GM19468 (cell line): Measurements from ENCODE around the gene NME7.
"Not testable (repeated sequence)": the region's sequence is repeated elsewhere in the genome, so short reads cannot be mapped to it uniquely, and the experiment has no call there.

Experiments used
- ATAC-seq: cut with Tn5 transposase; IDR thresholded peaks from one replicate; pipeline ENCODE4 v1.9.1; 2021; ENCODE audit warnings: mild to moderate bottlenecking, moderate library complexity, moderate number of reproducible peaks; ENCODE audit not compliant: unreplicated experiment; ENCODE audit errors: extremely low read depth

NME7 gene

DNA sequence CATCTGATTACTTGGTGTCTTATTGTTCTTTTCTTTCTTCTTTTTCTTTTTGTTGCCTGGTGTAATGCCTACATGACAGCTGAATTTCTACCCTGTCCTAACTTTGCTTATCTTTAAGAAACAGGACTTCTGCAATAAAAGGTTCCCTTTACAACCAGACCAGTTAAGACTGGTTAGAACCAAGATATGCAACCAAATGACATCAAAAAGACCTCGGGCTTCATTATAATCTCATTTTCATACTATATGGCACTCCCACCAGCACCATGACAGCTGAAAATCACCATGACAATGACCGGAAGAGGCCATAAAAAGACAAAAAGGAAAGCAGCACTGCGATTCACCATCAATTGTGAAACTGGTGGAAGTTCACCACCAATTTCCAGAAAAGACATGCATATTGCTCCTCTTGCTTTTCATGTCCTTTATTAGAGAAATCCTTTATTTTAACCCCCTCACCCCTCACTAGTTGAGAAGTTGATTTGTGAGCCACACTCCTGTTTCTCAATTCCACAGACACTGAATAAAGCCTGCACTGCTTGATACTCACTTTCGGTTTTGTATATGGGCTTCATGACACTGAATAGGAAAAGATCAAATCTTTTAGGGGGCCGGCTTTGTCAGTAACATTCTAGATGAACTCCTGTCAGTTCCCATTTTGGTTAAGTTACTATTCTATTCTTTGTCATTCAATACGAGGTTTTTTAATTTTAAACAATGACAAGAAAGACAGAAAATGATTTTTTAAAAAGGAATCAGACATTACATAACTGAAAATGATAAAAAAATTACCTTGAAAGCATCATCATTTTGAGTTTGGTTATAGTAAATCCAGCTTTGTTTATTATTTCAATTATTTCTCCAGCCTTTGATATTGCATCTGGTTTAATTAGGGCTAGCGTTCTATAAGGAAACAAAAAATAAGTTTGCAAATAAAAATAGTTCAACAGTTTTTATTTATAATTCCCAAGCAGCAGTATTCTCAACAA is 58.1 kb downstream of the NME7 start:
- no peak for ATAC-seq

DNA sequence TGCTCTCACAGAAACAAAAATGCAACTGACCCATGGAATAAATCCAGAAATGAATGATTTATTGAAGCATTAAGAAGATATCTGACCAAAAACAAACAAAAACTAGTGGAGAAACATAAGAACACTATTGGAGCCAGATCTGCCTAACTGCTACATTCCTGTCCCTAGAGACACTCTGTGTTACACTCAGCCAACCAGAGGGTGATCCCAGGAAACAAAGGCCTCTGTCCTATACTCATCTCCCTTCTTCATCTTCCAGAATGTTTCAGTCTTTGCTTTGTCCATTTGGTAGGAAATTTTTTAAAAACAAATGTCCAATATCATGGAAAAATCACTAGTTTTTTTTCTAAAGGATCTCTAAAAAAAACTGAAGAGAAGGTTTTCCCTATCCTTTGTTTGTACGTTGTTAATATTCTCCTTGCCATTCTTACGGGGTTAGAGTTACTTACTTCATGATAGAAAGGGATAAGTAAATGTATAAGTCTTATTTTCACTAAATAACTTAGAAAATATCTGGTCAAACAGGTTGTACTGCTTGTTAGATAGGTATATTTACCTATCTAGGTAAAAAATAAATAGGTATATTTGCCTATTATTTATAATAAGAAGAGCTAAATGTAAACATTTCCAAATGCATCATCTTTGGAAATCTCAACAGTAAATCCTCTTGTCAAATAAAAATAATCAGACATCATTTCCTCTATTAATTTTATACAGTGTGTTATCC is 59.1 kb downstream of the NME7 start:
- no peak for ATAC-seq

DNA sequence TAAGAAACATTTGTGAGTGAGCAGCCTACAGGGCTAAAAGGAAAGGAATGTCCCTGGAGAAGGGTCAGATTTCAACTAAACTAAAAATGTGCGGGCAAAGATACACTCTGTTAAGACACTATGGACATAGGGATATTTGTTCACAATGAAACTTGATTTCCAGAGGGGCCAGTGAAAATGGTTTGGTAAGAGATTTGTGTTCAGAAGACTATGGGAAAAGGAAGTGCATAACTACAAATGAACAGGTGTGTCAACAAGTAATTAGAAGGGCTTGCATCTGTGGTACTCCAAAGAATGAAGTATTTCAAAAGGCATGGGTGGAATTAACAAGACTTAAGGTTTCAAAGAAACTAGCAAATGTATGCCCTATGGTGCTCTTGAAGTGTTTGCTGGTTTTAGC is 60.4 kb downstream of the NME7 start:
- ATAC-seq = no peak

DNA sequence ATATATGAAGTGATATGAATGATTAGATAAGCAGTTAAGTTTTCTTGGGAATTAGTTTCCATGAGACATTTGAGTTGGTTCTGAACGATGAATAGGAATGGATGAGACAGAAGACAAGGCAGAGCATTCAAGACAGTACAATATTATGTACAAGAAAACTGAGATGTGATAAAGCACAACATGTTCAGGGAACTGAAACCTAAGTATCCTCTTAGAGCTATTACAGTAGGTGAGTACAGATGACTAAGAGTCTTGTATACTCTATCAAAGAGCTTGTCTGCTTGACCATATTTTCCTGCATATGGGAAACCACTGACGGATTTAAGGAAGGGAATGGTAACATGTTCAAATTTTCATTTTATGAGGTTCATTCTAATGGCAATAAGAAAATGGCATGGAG is 61.6 kb downstream of the NME7 start:
- ATAC-seq = no peak

GRCh38 chr1:169305356-169305755 is 62.2 kb downstream of the NME7 start:
- ATAC-seq = no peak

DNA sequence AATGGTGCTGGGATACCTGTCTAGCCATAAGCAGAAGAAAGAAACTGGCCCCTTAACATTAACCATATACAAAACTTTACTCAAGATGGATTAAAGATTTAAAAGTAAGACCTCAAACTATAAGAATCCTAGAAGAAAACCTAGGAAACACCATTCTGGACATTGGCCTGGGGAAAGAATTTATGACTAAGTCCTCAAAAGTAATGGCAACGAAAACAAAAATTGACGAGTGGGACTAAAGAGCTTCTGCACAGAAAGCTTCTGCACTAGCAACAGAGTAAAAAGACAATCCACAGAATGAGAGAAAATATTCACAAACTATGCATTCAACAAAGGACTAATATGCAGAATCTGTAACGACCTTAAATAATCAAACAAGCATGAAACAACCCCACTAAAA is 66.7 kb downstream of the NME7 start:
- ATAC-seq = no peak

DNA sequence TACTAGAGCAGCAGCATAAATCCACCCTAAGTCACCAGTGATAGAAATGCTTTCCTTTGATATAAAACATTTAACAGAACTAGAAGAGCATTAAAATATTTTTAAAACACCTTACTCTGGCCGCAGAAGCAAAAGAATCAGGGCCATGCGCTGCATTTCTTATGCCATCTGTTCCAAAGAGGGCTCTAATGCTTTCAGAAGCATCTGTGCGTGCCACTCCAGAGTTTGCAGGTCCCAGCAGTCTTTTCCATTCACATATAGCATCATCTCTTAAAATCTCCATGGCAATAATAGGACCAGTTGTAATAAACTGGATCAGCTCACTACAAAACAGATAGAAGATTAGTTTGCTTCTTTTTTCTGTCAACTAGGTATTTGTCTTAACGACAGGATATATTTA is 69.2 kb downstream of the NME7 start:
- ATAC-seq = no peak

GRCh38 chr1:169295846-169296245 is 71.8 kb downstream of the NME7 start:
- no peak for ATAC-seq

GRCh38 chr1:169295425-169295824 is 72.2 kb downstream of the NME7 start:
- ATAC-seq = no peak

DNA sequence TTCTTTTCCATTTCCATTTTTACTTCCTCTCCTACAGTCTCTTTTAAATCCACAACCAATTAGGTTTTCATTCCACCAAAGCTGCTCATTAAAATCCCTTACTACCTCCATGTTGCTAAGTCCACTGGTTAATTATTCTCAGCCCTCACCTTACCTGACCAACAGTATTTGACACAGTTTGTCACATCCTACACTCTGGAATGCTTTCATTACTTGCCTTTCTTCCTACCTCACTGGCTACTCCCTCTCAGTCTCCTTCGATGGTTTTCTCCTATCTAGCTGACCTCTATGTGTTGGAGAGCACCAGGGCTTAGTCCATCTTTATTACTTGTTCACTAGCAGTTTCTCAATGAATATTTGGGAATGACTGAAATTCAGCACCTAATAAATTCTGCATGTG is 78.6 kb downstream of the NME7 start:
- no peak for ATAC-seq

DNA sequence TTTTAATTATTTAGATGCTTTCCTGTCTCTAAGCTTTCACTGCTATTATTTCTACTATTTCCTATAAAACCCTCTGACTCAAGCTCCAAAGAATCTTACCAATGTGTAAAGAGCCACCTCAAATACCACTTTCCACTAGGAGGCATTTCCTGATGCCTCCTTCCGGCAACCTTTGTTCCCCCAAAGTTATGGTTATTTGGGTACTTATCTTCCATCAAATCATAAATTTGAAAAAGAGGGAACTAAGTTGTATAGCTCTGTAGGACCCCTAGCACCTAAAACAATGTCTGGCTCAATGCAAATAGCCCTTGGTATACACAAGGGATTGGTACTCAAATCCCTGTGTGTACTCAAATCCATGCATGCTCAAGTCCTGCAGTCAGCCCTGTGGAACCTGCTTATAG is 79.6 kb downstream of the NME7 start:
- no peak for ATAC-seq

DNA sequence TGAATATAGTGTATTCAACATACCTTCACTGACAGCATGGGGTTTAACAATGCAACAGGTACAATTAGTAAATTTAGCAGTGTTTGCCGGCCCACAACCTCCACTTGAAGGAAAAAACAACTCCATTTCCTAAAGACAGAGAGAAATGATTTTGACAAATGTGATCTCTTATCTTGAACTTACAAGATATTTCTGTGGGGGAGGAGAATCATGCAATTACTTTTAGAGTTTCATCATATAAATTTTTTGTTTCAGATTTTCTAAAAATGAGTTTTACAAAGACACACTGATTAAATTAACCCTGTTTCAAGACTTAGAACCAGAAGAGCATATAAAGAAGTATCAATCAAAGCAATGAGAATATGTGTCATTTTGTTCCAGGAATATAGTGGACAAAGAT is 80.3 kb downstream of the NME7 start:
- no peak for ATAC-seq

GRCh38 chr1:169281562-169281961 is 86.0 kb downstream of the NME7 start:
- ATAC-seq = not testable (repeated sequence)

DNA sequence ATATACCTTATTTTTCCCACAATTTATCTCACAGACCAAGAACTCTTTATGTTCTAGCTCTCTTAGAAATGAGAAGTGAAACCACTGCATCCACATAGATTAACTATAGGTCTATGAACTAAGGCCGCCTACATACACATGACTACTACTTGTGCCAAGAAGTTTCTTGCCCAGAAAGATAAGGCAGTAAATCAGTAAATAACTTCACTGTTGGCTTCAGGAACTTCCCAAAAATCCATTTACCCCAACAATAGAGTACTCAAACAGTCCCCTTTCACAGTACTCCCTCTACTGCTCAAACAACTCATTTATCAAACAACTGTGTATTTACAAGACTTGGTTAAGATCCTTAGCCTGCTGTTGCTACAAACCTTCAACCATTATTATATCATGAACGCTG is 96.5 kb downstream of the NME7 start:
- no peak for ATAC-seq

- no peak for ATAC-seq
Measured at GRCh38 chr1:169266133-169266532, 101.5 kb downstream of the NME7 start.

DNA sequence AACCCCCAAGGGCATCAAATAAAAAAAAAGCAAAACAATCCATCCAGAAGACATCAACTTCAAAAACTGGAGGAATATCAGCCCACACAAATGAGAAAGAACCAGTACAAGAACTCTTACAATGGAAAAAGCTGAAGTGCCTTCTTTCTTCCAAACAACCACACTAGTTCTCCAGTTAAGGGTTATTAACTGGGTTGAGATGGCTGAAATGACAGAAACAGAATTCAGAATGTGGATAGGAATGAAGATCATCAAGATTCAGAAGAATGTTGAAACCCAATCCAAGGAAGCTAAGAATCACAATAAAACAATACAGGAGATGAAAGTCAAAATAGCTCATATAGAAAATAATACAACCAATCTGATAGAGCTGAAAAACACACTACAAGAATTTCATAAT is 104.5 kb downstream of the NME7 start:
- no peak for ATAC-seq

DNA sequence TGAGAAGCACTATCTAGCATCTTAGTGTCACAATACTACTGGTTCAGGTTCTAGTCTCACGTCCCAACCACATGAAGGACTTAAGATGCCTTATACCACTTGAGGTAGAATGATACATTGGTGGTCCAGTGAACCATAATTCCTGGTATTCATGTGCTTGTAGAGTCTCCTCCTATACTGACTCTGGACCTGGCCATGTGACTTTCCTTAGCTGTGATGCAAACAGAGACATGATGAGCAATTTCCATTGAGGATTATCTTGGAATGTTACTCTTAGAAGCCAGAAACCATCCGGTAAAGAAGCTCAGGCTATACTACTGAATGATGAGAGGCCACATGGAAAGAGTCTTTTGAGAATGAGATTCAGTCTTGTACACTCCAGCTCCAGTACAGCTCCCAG is 105.7 kb downstream of the NME7 start:
- ATAC-seq = no peak

DNA sequence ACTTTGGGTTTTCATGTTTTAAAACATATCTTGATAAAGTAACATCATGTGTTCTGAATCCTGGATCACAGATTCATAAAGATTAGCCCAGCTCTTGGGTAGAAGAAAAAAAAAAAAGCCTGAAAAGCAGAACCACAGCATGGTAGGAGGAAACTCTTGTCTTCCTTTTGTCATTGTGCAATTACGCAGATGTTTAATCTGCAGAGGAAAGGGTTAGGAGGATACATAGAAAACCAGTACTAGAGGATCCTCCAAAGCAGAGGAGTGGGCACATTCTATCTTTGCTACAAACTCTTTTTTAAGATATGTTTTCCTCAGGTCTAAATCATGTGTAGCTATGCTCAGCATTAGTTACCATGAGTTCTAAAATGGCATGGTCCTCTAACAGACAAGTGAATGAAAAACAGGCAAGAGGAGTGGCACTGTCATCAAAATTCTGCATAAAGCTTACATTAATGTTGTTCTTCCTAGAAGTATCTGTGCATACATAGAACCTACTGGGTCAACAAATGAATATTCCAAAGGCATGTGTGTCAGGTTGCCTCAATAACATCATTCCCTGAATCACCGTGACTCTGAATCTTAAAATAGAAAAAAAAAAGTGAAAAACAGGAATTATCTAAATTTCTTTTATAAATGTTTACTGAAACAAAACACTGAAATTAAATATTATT is 107.0 kb downstream of the NME7 start:
- ATAC-seq = no peak

GRCh38 chr1:169259816-169260215 is 107.8 kb downstream of the NME7 start:
- ATAC-seq = no peak

GRCh38 chr1:169250795-169251194 is 116.8 kb downstream of the NME7 start:
- no peak for ATAC-seq

GRCh38 chr1:169250022-169250421 is 117.6 kb downstream of the NME7 start:
- ATAC-seq = no peak
